ENCODE data around the gene DOCK11. TPM values are rescaled to one million over a fixed set of nuclear protein-coding genes. Genes with fewer than 3 reads are reported as not detected.

The DOCK11 gene
- total RNA-seq, 1 experiment from 2014 or later = 2.2 TPM

DNA sequence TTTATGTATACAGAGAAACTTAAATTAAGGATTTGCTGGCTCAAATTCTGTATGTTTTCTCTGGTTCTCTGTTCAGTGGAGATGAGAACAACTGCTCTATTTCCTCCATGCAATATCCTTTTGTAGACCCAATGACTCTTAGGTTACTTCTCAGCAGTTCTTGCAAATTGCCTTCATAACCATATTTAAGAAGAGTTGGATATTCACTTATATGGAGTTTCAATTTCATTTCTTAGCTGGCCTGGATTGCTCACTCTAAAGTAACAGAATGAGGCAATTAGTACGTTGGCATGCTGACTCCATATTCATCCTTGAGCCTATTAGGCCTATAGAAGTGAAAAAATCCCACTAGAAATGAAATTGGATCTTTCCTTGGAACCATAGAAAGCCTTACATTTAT lies 93.6 kb downstream of the DOCK11 start:
- DNase-seq = no peak
- Histone ChIP-seq H3K36me3 (replicated peaks; ENCODE audit: control insufficient read depth, insufficient read depth, low read length) (no peaks in the 10 kb centered on the region), H3K4me3 (ENCODE audit: insufficient read depth, low read depth, low read length) (no peak overlapping the region), H3K27me3 (ENCODE audit: control insufficient read depth, insufficient read depth, low read length) (no peaks in the 10 kb centered on the region; the same call in 1 of the 2 replicates)

- no peak overlapping the region for H3K4me3 ChIP-seq (ENCODE audit: insufficient read depth, low read depth, low read length)
- DNase-seq = no peak
- no peaks in the 10 kb centered on the region for H3K27me3 ChIP-seq (ENCODE audit: control insufficient read depth, insufficient read depth, low read length)
- no peaks in the 10 kb centered on the region for H3K36me3 ChIP-seq (replicated peaks; ENCODE audit: control insufficient read depth, insufficient read depth, low read length)
Measured at GRCh38 chrX:118593407-118593806, 97.8 kb downstream of the DOCK11 start.

DNA sequence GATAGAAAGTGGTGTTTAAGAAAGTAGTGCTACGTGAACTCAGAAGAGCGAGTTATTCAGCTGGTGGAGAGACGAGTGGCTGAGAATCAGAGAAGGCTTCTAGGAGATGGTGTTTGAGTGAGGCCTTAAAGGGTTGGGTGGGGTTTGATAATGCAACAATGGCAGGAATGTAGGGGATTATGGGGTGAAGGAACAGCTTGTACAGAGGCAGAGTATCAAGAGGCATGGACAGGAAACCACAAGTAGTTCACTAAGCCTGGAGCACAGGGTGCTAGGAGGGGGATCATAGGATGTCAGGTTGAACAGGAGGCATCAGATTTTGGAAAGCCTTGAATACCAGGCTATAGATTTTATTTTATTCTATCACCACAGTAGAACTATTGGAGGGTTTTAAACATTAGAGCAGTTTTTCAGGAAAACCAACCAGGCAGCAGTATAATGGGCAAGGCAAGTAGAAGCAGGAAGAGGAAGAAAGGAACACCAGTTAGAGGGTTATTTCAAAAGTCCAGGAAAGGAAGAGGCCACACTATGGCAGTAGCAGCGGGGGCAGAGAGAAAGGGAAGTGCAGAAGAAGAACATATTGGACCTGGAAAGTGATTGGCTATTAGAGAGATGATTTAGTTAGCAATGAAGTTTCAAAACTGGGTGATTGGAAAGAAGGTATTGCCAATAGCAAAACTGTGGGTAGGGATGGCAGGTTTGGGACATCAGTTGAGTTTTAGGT lies 99.2 kb downstream of the DOCK11 start:
- no peaks in the 10 kb centered on the region for H3K27me3 ChIP-seq (ENCODE audit: control insufficient read depth, insufficient read depth, low read length)
- no peak for DNase-seq
- no peak overlapping the region for H3K4me3 ChIP-seq (ENCODE audit: insufficient read depth, low read depth, low read length)

GRCh38 chrX:118595501-118596042 lies 100.0 kb downstream of the DOCK11 start:
- Histone ChIP-seq H3K36me3 (replicated peaks; ENCODE audit: control insufficient read depth, insufficient read depth, low read length) (no peaks in the 10 kb centered on the region), H3K27me3 (ENCODE audit: control insufficient read depth, insufficient read depth, low read length) (no peaks in the 10 kb centered on the region), H3K4me3 (ENCODE audit: insufficient read depth, low read depth, low read length) (no peak overlapping the region)
- no peak for DNase-seq

More for the DNA sequence above, 99.2 kb downstream of the DOCK11 start:
- H3K36me3 ChIP-seq (replicated peaks; ENCODE audit: control insufficient read depth, insufficient read depth, low read length) = no peaks in the 10 kb centered on the region

DNA sequence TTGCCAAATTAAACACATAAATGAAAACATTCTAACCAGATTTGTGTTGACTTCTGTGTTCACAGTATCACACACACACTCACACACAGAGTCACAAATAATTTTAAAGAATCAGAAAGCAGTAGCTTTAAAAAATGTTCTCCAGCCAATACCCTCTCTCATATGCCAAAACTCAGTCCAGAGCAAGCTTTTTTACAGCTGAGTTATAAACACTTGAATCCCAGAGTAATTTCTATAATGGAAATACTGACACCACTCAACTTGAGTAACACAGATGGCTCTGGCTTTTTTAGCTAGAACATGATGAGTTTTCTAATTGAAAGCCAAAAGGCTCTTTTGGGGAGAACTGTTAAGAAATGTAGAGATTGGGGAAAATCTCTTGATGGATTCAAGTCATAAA lies 100.8 kb downstream of the DOCK11 start:
- Histone ChIP-seq H3K36me3 (replicated peaks; ENCODE audit: control insufficient read depth, insufficient read depth, low read length) (no peaks in the 10 kb centered on the region), H3K27me3 (ENCODE audit: control insufficient read depth, insufficient read depth, low read length) (no peaks in the 10 kb centered on the region), H3K4me3 (ENCODE audit: insufficient read depth, low read depth, low read length) (no peak overlapping the region)
- DNase-seq = no peak

DNA sequence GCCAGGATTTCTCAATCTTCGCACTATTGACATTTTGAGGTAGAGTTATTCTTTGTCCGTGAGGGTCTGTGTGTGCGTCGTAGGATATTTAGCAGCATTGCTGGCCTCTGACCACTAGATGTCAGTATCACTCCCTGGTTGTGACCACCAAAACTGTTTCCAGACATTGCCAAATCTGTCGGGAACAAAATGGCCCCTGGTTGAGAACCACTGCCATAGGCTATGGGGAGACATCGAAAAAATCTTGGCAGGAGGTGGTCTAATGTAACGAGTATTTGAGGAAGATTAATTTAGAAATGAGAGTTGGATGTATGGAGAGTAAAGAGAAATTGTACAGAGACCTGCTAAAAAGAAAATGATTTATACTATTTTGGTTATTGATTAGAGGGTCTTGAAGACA lies 108.4 kb downstream of the DOCK11 start:
- DNase-seq = peak; percentile 46
- Histone ChIP-seq H3K36me3 (replicated peaks; ENCODE audit: control insufficient read depth, insufficient read depth, low read length) (no peaks in the 10 kb centered on the region; the same call in 1 of the 2 replicates), H3K27me3 (ENCODE audit: control insufficient read depth, insufficient read depth, low read length) (no peaks in the 10 kb centered on the region), H3K4me3 (ENCODE audit: insufficient read depth, low read depth, low read length) (no peak overlapping the region)

DNA sequence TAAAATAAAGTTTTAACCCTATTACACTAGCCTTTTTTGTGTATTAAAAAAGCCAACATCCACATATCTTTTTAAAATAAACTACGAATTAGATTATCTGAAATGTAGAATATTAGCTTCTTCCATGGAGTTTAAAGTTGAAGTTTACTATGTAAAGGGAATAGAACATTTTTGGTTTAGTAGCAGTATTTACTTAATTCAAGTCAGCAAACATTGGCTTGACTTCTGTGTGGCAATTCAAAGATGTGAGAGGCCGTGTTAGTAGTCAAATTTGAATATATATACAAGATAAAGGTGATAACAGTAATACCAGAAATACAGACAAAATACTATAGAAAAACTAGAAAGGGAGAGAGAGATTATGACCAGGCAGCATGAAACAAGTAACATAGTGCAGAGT lies 116.7 kb downstream of the DOCK11 start:
- no peak for DNase-seq
- Histone ChIP-seq H3K36me3 (replicated peaks; ENCODE audit: control insufficient read depth, insufficient read depth, low read length) (no peaks in the 10 kb centered on the region; the same call in 1 of the 2 replicates), H3K27me3 (ENCODE audit: control insufficient read depth, insufficient read depth, low read length) (no peaks in the 10 kb centered on the region), H3K4me3 (ENCODE audit: insufficient read depth, low read depth, low read length) (no peak overlapping the region)

- no peaks in the 10 kb centered on the region for H3K27me3 ChIP-seq (ENCODE audit: control insufficient read depth, insufficient read depth, low read length)
- H3K36me3 ChIP-seq (replicated peaks; ENCODE audit: control insufficient read depth, insufficient read depth, low read length) = no peaks in the 10 kb centered on the region
- H3K4me3 ChIP-seq (ENCODE audit: insufficient read depth, low read depth, low read length) = no peak overlapping the region
- DNase-seq = no peak
Measured at GRCh38 chrX:118614150-118614549, 118.5 kb downstream of the DOCK11 start.

DNA sequence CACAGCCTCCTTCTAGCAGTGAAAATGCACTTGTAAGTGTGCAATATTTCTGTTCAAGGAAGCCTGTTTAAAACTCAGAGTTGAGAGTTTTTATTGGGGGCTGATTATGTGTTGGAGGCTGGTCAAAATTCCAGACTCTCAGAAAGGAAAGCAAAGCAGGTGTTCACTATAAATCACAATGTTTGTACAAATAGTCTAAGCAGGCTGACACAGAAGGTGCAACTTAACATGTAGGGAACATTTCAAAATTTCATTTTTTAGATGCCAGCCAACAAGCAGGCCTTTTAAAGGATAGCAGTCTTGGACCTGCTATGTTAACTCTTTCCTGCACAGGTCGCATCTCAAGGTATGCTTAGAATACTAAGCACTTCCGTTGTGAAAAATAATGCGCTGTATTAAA lies 119.5 kb downstream of the DOCK11 start:
- Histone ChIP-seq H3K27me3 (ENCODE audit: control insufficient read depth, insufficient read depth, low read length) (no peaks in the 10 kb centered on the region), H3K36me3 (replicated peaks; ENCODE audit: control insufficient read depth, insufficient read depth, low read length) (no peaks in the 10 kb centered on the region), H3K4me3 (ENCODE audit: insufficient read depth, low read depth, low read length) (no peak overlapping the region)
- DNase-seq = no peak

DNA sequence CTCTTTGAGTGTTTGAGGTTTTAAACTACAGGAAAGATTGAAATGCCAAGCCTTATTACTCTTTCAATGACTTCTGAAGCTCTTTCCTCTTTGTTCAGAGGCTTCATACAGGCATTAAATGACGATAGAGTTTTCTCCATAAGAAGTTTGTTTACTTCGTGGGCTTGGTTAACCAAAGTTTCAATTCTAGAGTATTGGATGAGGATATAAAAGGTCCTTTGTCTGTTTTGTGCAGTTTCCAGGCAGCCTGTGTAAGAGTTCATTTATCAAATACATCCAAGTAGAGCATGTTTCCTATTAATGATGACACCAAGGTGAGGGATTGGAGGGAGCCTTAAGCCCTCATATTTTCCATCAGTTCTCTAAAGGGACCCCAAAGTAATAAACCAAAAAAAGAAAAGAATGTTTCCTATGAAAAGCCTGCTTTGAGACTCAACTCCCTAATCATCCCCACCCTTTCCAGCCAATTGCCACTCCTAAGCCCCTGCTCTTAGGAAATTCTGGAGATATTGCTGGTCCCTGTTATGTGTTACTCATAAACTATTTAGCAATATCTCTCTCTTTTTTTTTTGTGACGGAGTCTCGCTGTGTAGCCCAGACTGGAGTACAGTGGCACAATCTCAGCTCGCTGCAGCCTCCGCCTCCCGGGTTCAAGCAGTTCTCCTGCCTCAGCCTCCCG lies 125.6 kb downstream of the DOCK11 start:
- Histone ChIP-seq H3K27me3 (ENCODE audit: control insufficient read depth, insufficient read depth, low read length) (no peaks in the 10 kb centered on the region), H3K4me3 (ENCODE audit: insufficient read depth, low read depth, low read length) (no peak overlapping the region), H3K36me3 (replicated peaks; ENCODE audit: control insufficient read depth, insufficient read depth, low read length) (no peaks in the 10 kb centered on the region)
- no peak for DNase-seq

DNA sequence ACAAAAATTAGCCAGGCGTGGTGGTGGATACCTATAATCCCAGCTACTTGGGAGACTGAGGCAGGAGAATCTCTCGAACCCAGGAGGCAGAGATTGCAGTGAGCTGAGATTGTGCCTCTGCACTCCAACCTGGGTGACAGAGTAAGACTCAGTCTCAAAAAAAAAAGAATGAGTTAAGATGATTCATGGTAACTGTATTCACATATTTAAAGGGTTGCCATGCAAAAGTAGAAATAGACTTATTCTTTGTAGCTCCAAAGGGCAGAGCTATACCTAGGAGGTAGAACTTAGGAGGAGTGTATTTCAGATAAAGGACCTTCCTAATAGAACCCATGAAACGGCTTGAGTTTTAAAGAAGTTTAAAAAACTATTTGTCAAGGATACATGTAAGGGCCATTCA lies 127.4 kb downstream of the DOCK11 start:
- no peak for DNase-seq
- no peak overlapping the region for H3K4me3 ChIP-seq (ENCODE audit: insufficient read depth, low read depth, low read length)
- no peaks in the 10 kb centered on the region for H3K36me3 ChIP-seq (replicated peaks; ENCODE audit: control insufficient read depth, insufficient read depth, low read length)
- no peaks in the 10 kb centered on the region for H3K27me3 ChIP-seq (ENCODE audit: control insufficient read depth, insufficient read depth, low read length)

GRCh38 chrX:118626346-118626745 lies 130.7 kb downstream of the DOCK11 start:
- H3K36me3 ChIP-seq (replicated peaks; ENCODE audit: control insufficient read depth, insufficient read depth, low read length) = no peaks in the 10 kb centered on the region
- no peak overlapping the region for H3K4me3 ChIP-seq (ENCODE audit: insufficient read depth, low read depth, low read length)
- DNase-seq = no peak
- no peaks in the 10 kb centered on the region for H3K27me3 ChIP-seq (ENCODE audit: control insufficient read depth, insufficient read depth, low read length)

- H3K36me3 ChIP-seq (replicated peaks; ENCODE audit: control insufficient read depth, insufficient read depth, low read length) = no peaks in the 10 kb centered on the region
- peak; percentile 19 for DNase-seq
- no peaks in the 10 kb centered on the region for H3K27me3 ChIP-seq (ENCODE audit: control insufficient read depth, insufficient read depth, low read length)
- no peak overlapping the region for H3K4me3 ChIP-seq (ENCODE audit: insufficient read depth, low read depth, low read length)
Measured at GRCh38 chrX:118627084-118627758, 131.6 kb downstream of the DOCK11 start.

- no peak for DNase-seq
- Histone ChIP-seq H3K27me3 (ENCODE audit: control insufficient read depth, insufficient read depth, low read length) (no peaks in the 10 kb centered on the region), H3K36me3 (replicated peaks; ENCODE audit: control insufficient read depth, insufficient read depth, low read length) (no peaks in the 10 kb centered on the region), H3K4me3 (ENCODE audit: insufficient read depth, low read depth, low read length) (no peak overlapping the region)
Measured at GRCh38 chrX:118630848-118631247, 135.2 kb downstream of the DOCK11 start.

- H3K27me3 ChIP-seq (ENCODE audit: control insufficient read depth, insufficient read depth, low read length) = no peaks in the 10 kb centered on the region
- DNase-seq = no peak
- no peaks in the 10 kb centered on the region for H3K36me3 ChIP-seq (replicated peaks; ENCODE audit: control insufficient read depth, insufficient read depth, low read length)
- H3K4me3 ChIP-seq (ENCODE audit: insufficient read depth, low read depth, low read length) = no peak overlapping the region
Measured at GRCh38 chrX:118631586-118631985, 136.0 kb downstream of the DOCK11 start.

Measured in H7 (cell line).